GM19455 (cell line): ENCODE data around the gene LRRC4.

Experiments used
- ATAC-seq: cut with Tn5 transposase; IDR thresholded peaks from one replicate; pipeline ENCODE4 v1.9.1; 2021; ENCODE audit not compliant: unreplicated experiment

Gene LRRC4

GRCh38 chr7:127981965-127982364 is 49.3 kb downstream of the LRRC4 start:
- no peak for ATAC-seq

DNA sequence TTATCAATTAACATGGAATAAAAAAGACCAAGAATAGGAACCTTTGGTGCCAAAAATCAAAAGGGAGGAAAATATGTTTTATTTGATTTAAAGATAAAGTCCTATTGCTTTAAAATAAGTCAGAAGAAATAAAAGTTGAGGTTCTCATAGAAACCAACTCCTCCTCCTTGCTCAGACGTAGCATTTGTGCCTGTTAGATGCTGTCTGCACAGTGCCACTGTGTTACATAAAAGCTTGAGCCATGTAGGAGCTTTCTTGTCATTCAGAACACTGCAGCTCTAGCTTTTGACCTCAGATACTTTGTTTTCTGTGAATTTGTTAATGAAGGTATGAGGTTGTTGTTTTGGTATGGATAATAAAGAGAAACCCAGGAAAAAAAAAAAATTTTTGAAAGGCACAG is 50.3 kb downstream of the LRRC4 start:
- ATAC-seq, result no peak

GRCh38 chr7:127979728-127980126 is 51.5 kb downstream of the LRRC4 start:
- no peak for ATAC-seq

DNA sequence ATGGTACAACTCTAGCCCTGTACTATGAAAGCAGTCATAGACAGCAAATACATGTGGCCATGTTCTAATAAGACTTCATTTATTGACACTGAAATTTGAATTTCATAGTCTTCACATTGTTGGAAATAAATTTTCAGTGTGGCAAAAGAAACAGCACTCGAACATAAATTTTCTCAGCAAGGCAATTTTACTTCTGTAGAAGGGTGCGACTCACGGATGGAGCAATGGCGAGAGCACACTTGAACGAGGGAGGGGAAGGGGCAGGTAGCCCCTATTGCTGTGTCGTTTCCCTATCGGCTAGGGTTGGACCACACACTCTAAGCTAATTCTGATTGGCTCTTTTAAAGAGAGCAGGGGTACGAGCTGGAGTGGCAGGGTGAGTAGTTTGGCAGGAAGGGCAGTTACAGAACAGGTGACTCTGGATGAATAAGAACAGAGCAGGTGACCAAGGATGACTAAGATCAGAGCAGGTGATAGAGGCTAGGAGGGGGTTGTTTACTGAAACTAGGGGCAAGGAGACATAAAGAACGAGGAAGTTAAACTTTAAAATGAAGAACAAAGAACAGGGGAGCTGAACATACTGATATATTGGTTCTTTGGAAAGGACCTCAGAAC is 52.0 kb downstream of the LRRC4 start:
- ATAC-seq, result no peak

DNA sequence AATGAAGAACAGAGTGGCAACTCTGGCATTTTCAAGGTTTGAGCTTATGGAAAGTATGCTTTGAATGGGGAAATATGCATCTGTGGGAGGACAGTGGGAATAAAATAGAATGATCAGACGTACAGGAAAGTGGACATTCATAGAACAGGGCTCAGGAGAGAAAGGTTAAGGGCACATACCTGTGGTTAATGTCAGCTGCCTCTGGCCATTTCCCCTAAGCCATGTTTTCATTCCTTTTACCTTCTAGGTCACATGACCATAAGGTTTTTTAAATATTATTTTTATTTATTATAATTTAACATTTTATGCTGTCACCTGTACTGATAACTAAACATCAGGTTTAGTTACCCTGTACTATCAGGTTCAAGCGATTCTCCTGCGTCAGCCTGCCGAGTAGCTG is 52.8 kb downstream of the LRRC4 start:
- no peak for ATAC-seq
